Neural crest cell (in vitro differentiated cells): Measurements from ENCODE around the gene AMMECR1. TPM values are rescaled to one million over a fixed set of nuclear protein-coding genes. Genes with fewer than 3 reads are reported as not detected.

Source experiments
- DNase-seq: peaks from one replicate; pipeline ENCODE4 v3.0.0; 2021; ENCODE audit warnings: low read depth, mixed read lengths, low spot score
- H3K27ac Mint-ChIP-seq: one replicate; pipeline ENCODE4 v1.8.0; 2021; ENCODE audit warnings: mild to moderate bottlenecking, mixed read lengths; ENCODE audit not compliant: unreplicated experiment
- H3K27me3 Mint-ChIP-seq: 2 replicates; pipeline ENCODE4 v1.8.0; 2021; ENCODE audit warnings: low read depth, mild to moderate bottlenecking, mixed read lengths
- H3K36me3 Mint-ChIP-seq: 2 replicates; pipeline ENCODE4 v1.8.0; 2021; ENCODE audit warnings: low read depth, mild to moderate bottlenecking, mixed read lengths
- H3K4me1 Mint-ChIP-seq: 2 replicates; pipeline ENCODE4 v1.8.0; 2021; ENCODE audit warnings: mixed read lengths
- H3K4me3 Mint-ChIP-seq: one replicate; pipeline ENCODE4 v1.8.0; 2021; ENCODE audit warnings: mild to moderate bottlenecking, mixed read lengths
- H3K9me3 Mint-ChIP-seq: 2 replicates; pipeline ENCODE4 v1.8.0; 2021; ENCODE audit warnings: mixed read lengths
- total RNA-seq: library from RNA; stranded (reverse); gene quantifications from 2 replicates; pipeline ENCODE4 v1.2.1, GENCODE V29; 2021
- TF ChIP-seq, protein P1 (sequence below): fragments of 200-600 bp; sonication (generic); conservative IDR thresholded peaks from 2 replicates; pipeline ENCODE4 v1.5.0; 2021; ENCODE audit warnings: antibody characterized with exemption, mild to moderate bottlenecking

AMMECR1 gene
- total RNA-seq, 1 donor from 2014 or later: 20.4 TPM

DNA sequence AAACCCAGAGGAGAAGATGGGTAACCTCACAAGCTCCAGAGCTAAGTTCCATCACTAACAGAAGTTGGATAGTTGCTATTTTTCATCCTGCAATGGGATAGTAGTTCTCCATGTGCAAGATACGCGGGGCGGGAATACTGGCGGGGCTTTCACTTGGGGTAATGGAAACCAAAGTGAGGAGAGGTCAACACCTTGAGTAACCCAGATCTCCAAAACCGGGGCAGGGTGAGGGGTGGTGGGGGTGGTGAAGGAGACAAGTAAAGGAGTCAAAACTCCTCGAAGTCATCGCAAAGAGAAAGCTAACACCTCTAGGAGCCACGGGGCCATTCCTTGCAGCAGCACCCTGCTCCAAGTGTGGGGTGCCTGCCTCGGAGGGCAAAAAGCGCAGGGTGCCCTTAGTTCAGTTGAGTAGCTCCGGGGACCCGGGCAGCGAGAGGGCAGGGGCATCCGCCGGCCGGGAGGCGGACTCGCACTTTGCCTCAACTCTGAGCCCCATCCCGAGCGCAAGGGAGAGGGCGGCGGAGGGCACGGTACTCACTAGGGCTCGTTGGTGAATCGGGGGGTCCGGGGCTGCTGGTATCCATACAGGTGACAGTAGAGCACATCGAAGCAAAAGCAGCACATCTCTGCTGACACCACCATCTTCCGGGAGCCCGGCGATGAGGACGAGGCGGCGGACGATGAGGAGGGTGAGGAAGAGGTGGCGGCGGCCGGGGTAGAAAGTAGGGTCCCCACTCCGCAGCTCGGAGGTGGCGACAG is 645 bp downstream of the AMMECR1 start:
- Mint-ChIP-seq H3K36me3 (no peaks in the 10 kb centered on the region), H3K9me3 (no peaks in the 10 kb centered on the region)

DNA sequence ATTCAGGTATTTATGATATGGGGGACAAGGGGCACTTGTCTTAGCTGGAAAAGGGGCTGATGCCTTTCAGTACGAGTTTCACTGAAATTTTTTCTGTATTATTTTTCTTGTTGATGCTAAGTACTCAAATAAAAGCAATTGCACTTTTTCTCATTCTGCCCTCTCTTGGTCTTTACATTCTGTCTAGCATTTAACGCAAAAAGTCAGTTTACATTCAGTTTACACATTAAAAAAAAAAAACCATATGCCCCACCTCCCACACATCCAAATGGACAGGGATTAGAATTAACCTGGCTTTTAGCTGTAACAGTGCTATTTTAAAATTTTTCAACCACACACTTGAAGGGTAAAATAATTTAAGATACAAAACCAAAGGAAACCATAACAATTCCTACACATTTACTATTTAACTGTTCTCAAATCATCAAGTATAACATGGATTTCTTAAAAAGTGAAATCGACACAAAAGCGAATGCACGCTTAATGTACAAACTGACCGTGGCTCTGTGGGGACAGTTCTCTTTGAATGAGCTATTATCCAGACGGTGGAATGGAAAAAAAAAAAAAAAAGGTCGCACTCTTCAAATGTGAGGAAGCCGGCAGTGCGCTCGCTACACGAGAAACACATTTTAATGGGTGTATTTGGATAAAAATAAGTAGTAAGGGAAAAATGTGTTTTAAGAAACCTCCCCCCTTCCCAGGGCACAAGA is 1.4 kb downstream of the AMMECR1 start:
- H3K4me3 Mint-ChIP-seq: peak overlapping the region; percentile 98
- DNase-seq: peak; percentile 1
- TF ChIP-seq, protein P1, sequence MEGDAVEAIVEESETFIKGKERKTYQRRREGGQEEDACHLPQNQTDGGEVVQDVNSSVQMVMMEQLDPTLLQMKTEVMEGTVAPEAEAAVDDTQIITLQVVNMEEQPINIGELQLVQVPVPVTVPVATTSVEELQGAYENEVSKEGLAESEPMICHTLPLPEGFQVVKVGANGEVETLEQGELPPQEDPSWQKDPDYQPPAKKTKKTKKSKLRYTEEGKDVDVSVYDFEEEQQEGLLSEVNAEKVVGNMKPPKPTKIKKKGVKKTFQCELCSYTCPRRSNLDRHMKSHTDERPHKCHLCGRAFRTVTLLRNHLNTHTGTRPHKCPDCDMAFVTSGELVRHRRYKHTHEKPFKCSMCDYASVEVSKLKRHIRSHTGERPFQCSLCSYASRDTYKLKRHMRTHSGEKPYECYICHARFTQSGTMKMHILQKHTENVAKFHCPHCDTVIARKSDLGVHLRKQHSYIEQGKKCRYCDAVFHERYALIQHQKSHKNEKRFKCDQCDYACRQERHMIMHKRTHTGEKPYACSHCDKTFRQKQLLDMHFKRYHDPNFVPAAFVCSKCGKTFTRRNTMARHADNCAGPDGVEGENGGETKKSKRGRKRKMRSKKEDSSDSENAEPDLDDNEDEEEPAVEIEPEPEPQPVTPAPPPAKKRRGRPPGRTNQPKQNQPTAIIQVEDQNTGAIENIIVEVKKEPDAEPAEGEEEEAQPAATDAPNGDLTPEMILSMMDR: no peak
- no peaks in the 10 kb centered on the region for H3K9me3 Mint-ChIP-seq
- peaks cover 42% of the 10 kb centered on the region for H3K4me1 Mint-ChIP-seq
- H3K36me3 Mint-ChIP-seq: no peaks in the 10 kb centered on the region
- peak overlapping the region; percentile 96 for H3K27ac Mint-ChIP-seq
- peaks cover 35% of the 10 kb centered on the region for H3K27me3 Mint-ChIP-seq

More for the DNA sequence above, 645 bp downstream of the AMMECR1 start:
- Mint-ChIP-seq H3K4me3 (peak overlapping the region; percentile 98), H3K27me3 (peaks cover 39% of the 10 kb centered on the region), H3K4me1 (peaks cover 34% of the 10 kb centered on the region), H3K27ac (peak overlapping the region; percentile 96)
- DNase-seq: peak; percentile 38
- TF ChIP-seq, protein P1: peak; percentile 30

DNA sequence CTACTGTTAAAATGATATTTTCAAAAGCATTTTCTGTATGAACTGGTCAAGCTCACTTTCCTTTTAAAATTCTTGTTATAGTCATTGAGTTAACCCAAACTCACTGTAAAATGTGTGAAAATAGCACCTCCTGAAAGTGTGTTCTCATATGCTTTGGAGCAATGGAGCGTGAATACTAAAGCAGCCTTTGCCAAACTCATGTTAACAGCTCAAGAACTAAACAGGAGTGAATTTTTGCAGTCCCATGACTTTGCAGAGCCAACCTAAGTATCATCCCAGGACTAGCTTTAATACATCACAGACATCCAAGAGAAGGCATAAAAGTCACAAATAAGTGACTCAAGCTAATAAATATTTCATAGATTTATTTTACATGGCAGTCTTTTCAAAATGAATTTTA is 2.3 kb downstream of the AMMECR1 start:
- Mint-ChIP-seq H3K27me3 (peaks cover 29% of the 10 kb centered on the region), H3K4me1 (peaks cover 42% of the 10 kb centered on the region), H3K4me3 (peak overlapping the region; percentile 98), H3K36me3 (no peaks in the 10 kb centered on the region), H3K27ac (no peak overlapping the region), H3K9me3 (no peaks in the 10 kb centered on the region)
- TF ChIP-seq, protein P1: no peak
- no peak for DNase-seq

DNA sequence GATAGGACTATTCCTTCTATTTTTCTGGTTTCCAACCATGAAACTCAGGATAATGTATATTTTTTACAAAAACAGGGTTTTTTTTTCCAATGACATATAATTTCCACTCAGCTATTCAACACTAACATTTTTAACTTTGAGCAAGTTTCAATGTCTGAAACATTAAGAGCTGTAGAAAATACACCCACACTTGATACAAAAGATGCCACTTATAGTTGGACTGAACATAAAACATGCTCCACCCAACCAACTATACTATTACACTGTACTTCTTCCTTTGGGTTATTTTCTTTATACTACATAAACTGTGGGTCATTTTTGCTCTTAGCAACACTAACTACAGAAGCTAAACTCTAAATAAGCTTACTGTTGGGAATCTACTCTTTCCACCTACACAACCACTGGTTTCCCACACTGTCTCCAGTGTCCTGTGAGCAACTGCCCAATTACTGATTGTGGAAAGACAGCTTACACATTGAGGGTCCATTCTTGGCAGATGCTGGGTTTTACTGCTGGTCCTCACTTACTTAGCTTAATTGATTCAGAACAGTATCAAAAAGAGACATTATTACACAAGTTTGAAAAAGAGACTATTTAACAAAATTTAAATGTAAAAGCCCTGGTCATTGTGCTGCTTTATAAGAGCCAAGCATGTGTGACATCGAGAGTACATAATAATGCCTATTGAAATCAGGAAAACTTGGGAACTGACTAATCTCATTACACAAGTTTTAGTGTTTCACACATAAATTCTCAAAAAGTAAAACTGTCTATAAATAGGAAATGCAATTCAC is 6.3 kb downstream of the AMMECR1 start:
- Mint-ChIP-seq H3K36me3 (no peaks in the 10 kb centered on the region), H3K9me3 (no peaks in the 10 kb centered on the region), H3K27ac (no peak overlapping the region), H3K4me1 (peaks cover 50% of the 10 kb centered on the region), H3K4me3 (no peak overlapping the region), H3K27me3 (no peaks in the 10 kb centered on the region)
- TF ChIP-seq, protein P1: no peak
- no peak for DNase-seq

DNA sequence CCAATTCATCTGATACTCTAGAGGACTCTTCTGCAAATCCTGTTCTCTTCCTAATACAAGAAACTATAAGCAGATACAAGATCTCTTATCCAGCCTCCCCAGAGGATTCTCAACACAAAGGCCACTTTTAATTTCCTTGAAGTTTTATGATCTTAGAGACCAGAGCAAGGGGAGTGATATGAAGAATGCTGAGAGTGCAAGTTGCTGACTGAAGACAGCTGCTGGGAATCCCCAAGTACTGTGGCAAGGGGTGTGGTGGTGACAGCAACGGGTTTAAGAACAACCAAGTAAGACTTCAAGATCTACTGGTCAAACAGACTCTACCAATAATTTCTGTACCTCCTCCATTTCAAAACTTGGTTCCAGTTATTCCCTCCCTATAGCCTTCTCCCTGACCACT is 7.0 kb downstream of the AMMECR1 start:
- Mint-ChIP-seq H3K36me3 (no peaks in the 10 kb centered on the region), H3K4me3 (no peak overlapping the region), H3K9me3 (no peaks in the 10 kb centered on the region), H3K27ac (no peak overlapping the region), H3K4me1 (peaks cover 43% of the 10 kb centered on the region), H3K27me3 (no peaks in the 10 kb centered on the region)
- DNase-seq: no peak
- TF ChIP-seq, protein P1: no peak
